Common myeloid progenitor, CD34-positive (primary cell): Measurements from ENCODE around the gene COL26A1.
A peak's percentile ranks its signal among the peaks of the same experiment; 100 is the strongest.

ENCODE experiments used
- CTCF ChIA-PET: fragments of 350-600 bp; sonication (Branson Sonifier 250); formaldehyde crosslinking; loops from one replicate; lab custom pipeline; 2021; ENCODE audit warnings: antibody characterized with exemption; lab: Charles Lee
- POLR2A ChIA-PET: fragments of 350-600 bp; sonication (Branson Sonifier 250); formaldehyde crosslinking; loops from one replicate; lab custom pipeline; 2021; ENCODE audit warnings: antibody characterized with exemption; lab: Charles Lee
- DNase-seq, 3 donors: peaks; one replicate each; pipeline versions ENCODE4 v3.0.0 to v3.0.0-alpha.2; 2013
- H3K27ac ChIP-seq, 2 experiments: 1 replicate in 1 of 2; 2 replicates in 1 of 2; pipeline ENCODE4 v1.7.0; 2013; ENCODE audit warnings: inconsistent platforms in 2 of 2, low read length in 2 of 2, mild to moderate bottlenecking in 2 of 2, low read depth in 1 of 2, moderate library complexity in 1 of 2; ENCODE audit not compliant: severe bottlenecking in 2 of 2, insufficient read depth in 1 of 2, poor library complexity in 1 of 2
- H3K27me3 ChIP-seq, 5 experiments: replicated peaks in 2 of 5; 1 replicate in 3 of 5; 2 replicates in 2 of 5; pipeline versions ENCODE4 v1.6.1 to v1.7.0; 2013; ENCODE audit warnings: low read length in 4 of 5, mild to moderate bottlenecking in 2 of 5, moderate library complexity in 2 of 5, inconsistent platforms in 1 of 5; ENCODE audit not compliant: insufficient read depth in 5 of 5, control insufficient read depth in 4 of 5
- H3K36me3 ChIP-seq, 4 experiments: 1 replicate in 2 of 4; 2 replicates in 2 of 4; pipeline versions ENCODE4 v1.6.1 to v1.7.0; 2013; ENCODE audit warnings: low read length in 3 of 4, control low read depth in 1 of 4, mild to moderate bottlenecking in 1 of 4; ENCODE audit not compliant: control insufficient read depth in 4 of 4, insufficient read depth in 4 of 4
- H3K4me1 ChIP-seq, 4 experiments: 1 replicate in 3 of 4; 2 replicates in 1 of 4; pipeline versions ENCODE4 v1.6.1 to v1.7.1; 2013; ENCODE audit warnings: low read length in 3 of 4, mild to moderate bottlenecking in 3 of 4, control low read depth in 1 of 4, inconsistent platforms in 1 of 4, moderate library complexity in 1 of 4; ENCODE audit not compliant: control insufficient read depth in 4 of 4, insufficient read depth in 4 of 4; ENCODE audit errors: control extremely low read depth in 1 of 4
- H3K4me3 ChIP-seq, 7 experiments: 1 replicate in 4 of 7; 2 replicates in 3 of 7; pipeline versions ENCODE4 v1.5.1 to v1.7.0; 2013; ENCODE audit warnings: mild to moderate bottlenecking in 7 of 7, low read length in 6 of 7, moderate library complexity in 6 of 7, inconsistent platforms in 2 of 7, low read depth in 2 of 7, control low read depth in 1 of 7; ENCODE audit not compliant: insufficient read depth in 4 of 7, control insufficient read depth in 1 of 7; ENCODE audit errors: extremely low read depth in 1 of 7
- H3K9me3 ChIP-seq, 5 experiments: 1 replicate in 4 of 5; 2 replicates in 1 of 5; pipeline versions ENCODE4 v1.6.1 to v1.7.1; 2013; ENCODE audit warnings: low read length in 4 of 5, mild to moderate bottlenecking in 2 of 5, inconsistent platforms in 1 of 5, low read depth in 1 of 5, moderate library complexity in 1 of 5; ENCODE audit not compliant: control insufficient read depth in 4 of 5, insufficient read depth in 2 of 5; ENCODE audit errors: control extremely low read depth in 1 of 5
- WGBS: methylation state at CpG from one replicate; pipeline ENCODE4 v1.1.5; 2013; ENCODE audit not compliant: insufficient coverage; 5-methylcytosine and 5-hydroxymethylcytosine counted together

The COL26A1 gene

DNA sequence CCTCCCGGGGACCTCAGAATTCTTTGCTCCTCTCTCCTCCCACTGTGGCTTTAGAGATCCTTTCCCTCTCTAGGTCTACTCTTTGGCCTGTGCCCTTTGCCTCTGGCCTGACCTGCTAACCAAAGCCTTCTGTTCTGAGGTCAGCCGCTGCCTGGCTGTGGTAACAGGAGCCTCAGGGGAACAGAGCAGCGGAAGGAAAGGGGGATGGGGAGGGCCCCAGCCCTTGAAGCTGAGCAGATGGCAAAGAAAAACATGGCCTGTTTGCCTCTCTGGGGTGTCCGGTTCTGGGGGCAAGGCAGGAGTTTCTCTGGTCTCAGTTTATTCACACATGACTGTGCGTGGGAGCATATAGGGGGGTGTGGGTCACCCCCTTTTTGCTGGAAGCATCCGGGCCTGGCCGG is 28.2 kb downstream of the COL26A1 start:
- ChIA-PET CTCF (interaction anchor here (1.0 to 5.9 kb wide), 3 partner anchors 9 to 26 kb away, joined by 3 to 35 read pairs (median 3); no protein-coding TSS in a partner anchor), POLR2A (no interaction called here)
- Histone ChIP-seq H3K4me3 (peak overlapping the region in 2 of 7 experiments; percentile 25 to 48), H3K27ac (peak overlapping the region in 1 of 2 experiments; percentile 49), H3K9me3 (no peaks in the 10 kb centered on the region), H3K27me3 (peaks cover 0 to 2% (median 0%) of the 10 kb centered on the region in 5 experiments), H3K4me1 (peaks cover 0 to 34% (median 31%) of the 10 kb centered on the region in 4 experiments), H3K36me3 (no peaks in the 10 kb centered on the region)
- DNase-seq, result peak; percentile 52 to 90 (median 89)
- 0% methylated on average over 3 of the region's 7 CpGs for WGBS

GRCh38 chr7:101391991-101392390 is 29.3 kb downstream of the COL26A1 start:
- Histone ChIP-seq H3K4me3 (no peak overlapping the region), H3K36me3 (no peaks in the 10 kb centered on the region), H3K9me3 (no peaks in the 10 kb centered on the region), H3K4me1 (peaks cover 0 to 28% (median 24%) of the 10 kb centered on the region in 4 experiments), H3K27me3 (peaks cover 0 to 2% (median 0%) of the 10 kb centered on the region in 5 experiments), H3K27ac (no peak overlapping the region)
- WGBS, result 72% methylated on average over 4 of the region's 6 CpGs
- ChIA-PET POLR2A (no interaction called here), CTCF (interaction anchor here (0.8 to 5.9 kb wide), 3 partner anchors 19 to 112 kb away, joined by 3 to 35 read pairs (median 3); no protein-coding TSS in a partner anchor)
- no peak for DNase-seq

- WGBS, result 100% methylated on average over 1 of the region's 3 CpGs
- Histone ChIP-seq H3K27me3 (peaks cover 0 to under 1% (median 0%) of the 10 kb centered on the region in 5 experiments), H3K27ac (no peak overlapping the region), H3K36me3 (no peaks in the 10 kb centered on the region), H3K4me3 (no peak overlapping the region), H3K4me1 (peaks cover 0 to 24% (median 21%) of the 10 kb centered on the region in 4 experiments), H3K9me3 (no peaks in the 10 kb centered on the region)
- DNase-seq, result no peak
- POLR2A ChIA-PET, result no interaction called here
- CTCF ChIA-PET, result interaction anchor here (1.7 to 5.9 kb wide), 2 partner anchors 17 to 30 kb away, joined by 5 to 35 read pairs; no protein-coding TSS in a partner anchor
Observed at GRCh38 chr7:101393865-101394264, 31.2 kb downstream of the COL26A1 start.

GRCh38 chr7:101395376-101395775 is 32.7 kb downstream of the COL26A1 start:
- POLR2A ChIA-PET, result no interaction called here
- no peak for DNase-seq
- 92% methylated on average over 6 of the region's 7 CpGs for WGBS
- H3K27me3 ChIP-seq, result no peaks in the 10 kb centered on the region
- no peak overlapping the region for H3K27ac ChIP-seq
- peaks cover 0 to 21% (median 19%) of the 10 kb centered on the region in 4 experiments for H3K4me1 ChIP-seq
- no peaks in the 10 kb centered on the region for H3K9me3 ChIP-seq
- no peaks in the 10 kb centered on the region for H3K36me3 ChIP-seq
- CTCF ChIA-PET, result interaction anchor here (1.4 to 5.9 kb wide), 2 partner anchors 9 to 15 kb away, joined by 3 to 35 read pairs; no protein-coding TSS in a partner anchor
- H3K4me3 ChIP-seq, result no peak overlapping the region

DNA sequence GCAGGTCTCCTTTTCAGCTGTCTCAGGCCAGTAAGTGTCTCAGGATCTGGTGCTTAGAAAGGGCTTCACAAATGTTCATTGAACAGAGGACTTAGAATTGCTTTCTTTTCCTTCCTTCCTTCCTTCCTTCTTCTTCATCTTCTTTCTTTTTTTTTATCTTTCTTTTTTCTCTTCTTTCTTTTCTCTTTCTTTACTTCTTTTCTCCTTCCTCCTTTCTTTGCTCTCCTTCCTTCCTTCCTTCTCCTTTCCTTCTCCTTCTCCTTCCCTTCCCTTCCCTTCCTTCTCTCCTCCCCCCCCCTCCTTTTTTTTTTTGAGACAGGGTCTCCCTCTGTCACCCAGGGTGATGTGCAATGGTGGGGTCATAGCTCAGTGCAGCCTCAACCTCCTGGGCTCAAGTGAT is 34.6 kb downstream of the COL26A1 start:
- Histone ChIP-seq H3K27me3 (peaks cover 0 to 7% (median 3%) of the 10 kb centered on the region in 5 experiments), H3K36me3 (no peaks in the 10 kb centered on the region), H3K4me1 (peaks cover 0 to 3% (median under 1%) of the 10 kb centered on the region in 4 experiments), H3K4me3 (no peak overlapping the region), H3K9me3 (no peaks in the 10 kb centered on the region), H3K27ac (no peak overlapping the region)
- ChIA-PET POLR2A (no interaction called here), CTCF (interaction anchor here (1.0 to 3.9 kb wide), 2 partner anchors 11 to 14 kb away, joined by 4 to 23 read pairs; no protein-coding TSS in a partner anchor)
- DNase-seq, result no peak

- H3K27me3 ChIP-seq, result peaks cover 0 to 7% (median 4%) of the 10 kb centered on the region in 5 experiments
- DNase-seq, result no peak
- H3K4me1 ChIP-seq, result no peaks in the 10 kb centered on the region
- H3K27ac ChIP-seq, result no peak overlapping the region
- POLR2A ChIA-PET, result no interaction called here
- no CpG with 5 or more reads among the region's 1 CpG for WGBS
- CTCF ChIA-PET, result interaction anchor here (0.7 to 3.9 kb wide), 5 partner anchors 10 to 109 kb away, joined by 3 to 23 read pairs (median 3); no protein-coding TSS in a partner anchor
- no peak overlapping the region for H3K4me3 ChIP-seq
- no peaks in the 10 kb centered on the region for H3K9me3 ChIP-seq
- H3K36me3 ChIP-seq, result no peaks in the 10 kb centered on the region
Observed at GRCh38 chr7:101397770-101398324, 35.2 kb downstream of the COL26A1 start.
